GM19438 (cell line): ENCODE measurements around the gene LGI4.
"Not testable (repeated sequence)": the region's sequence is repeated elsewhere in the genome, so short reads cannot be mapped to it uniquely, and the experiment has no call there.

Experiments
- ATAC-seq: cut with Tn5 transposase; IDR thresholded peaks from one replicate; pipeline ENCODE4 v1.9.1; 2021; ENCODE audit warnings: low read depth; ENCODE audit not compliant: unreplicated experiment

Gene LGI4

DNA sequence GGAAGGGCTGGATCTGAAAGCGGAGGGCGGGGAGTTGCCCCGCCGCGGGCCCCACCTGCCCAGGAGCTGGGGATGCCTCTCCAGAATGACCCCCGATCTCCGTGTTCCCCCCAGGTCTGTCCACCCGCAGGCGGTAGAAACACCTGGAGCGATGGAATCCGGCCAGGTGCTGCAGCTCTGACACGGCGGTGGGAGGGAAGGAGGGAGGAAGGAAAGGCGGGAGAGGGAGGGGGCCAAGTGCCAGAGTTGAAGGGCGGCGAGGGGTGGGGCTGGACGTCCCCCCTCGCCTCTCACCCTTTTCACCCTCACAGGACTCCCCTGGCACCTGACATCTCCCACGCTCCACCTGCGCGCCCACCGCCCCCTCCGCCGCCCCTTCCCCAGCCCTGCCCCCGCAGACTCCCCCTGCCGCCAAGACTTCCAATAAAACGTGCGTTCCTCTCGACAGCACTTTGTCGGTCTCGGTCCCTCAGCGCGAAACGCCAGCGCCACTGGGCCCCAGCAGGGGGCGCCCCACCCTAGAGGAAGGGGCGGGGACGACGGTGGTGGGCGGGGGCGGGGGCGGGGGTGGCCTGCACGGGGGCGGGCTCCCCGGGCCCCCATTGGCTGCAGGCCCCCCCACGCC is 7.9 kb upstream of the LGI4 start:
- ATAC-seq = no peak

DNA sequence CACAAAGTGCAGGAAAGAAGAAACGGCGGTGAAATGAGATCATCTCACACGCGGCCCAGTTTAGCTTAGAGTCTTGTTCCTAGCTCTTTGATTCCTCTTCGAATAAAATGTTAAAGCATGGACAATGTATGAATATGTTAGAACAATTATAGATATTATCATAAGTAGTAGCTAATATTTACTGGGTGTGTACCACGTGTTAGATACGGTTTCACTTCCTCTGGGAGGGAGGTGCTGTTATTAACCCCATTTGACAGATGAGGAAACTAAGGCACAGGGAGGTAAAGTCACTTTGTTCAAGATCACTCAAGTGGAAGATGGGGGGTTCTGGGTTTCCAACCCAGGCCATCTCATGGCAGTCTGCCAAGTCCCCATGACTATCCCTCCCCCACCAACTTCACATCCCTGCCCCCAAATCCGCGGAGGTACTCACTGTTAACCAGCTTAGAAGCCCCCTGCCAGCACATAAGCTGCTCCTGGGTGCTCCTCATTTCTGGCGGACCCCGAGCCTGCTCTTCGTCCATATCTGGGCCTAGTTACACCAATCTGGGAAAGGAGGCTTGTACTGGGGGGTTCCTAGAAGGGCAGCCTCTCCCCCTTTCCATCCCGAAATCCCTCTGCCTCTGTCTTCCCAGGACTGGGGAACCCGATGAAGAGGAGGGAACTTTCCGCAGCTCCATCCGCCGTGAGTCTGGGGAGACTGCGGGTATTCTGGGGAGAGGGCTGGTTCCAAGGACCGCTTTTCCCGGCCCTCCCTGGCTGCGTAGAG is 7.2 kb upstream of the LGI4 start:
- ATAC-seq = no peak

GRCh38 chr19:35140962-35141836 is 6.3 kb upstream of the LGI4 start:
- no peak for ATAC-seq

- no peak for ATAC-seq
These were observed 5.5 kb upstream of the LGI4 start for GRCh38 chr19:35140207-35140961.

- no peak for ATAC-seq
These were observed 3.5 kb upstream of the LGI4 start, which contains the start of gene FXYD1 for GRCh38 chr19:35138305-35138892. Gene FXYD1 (plus strand): TSS chr19:35138824. CDS start chr19:35140080, 1,256 bp downstream.

- no peak for ATAC-seq
These were observed 2.3 kb upstream of the LGI4 start for GRCh38 chr19:35136977-35137702.

- no peak for ATAC-seq
These were observed 1.4 kb upstream of the LGI4 start for GRCh38 chr19:35136231-35136630.

- no peak for ATAC-seq
These were observed 590 bp upstream of the LGI4 start for GRCh38 chr19:35135389-35135909.

GRCh38 chr19:35133826-35134225 is 1.0 kb downstream of the LGI4 start:
- no peak for ATAC-seq

DNA sequence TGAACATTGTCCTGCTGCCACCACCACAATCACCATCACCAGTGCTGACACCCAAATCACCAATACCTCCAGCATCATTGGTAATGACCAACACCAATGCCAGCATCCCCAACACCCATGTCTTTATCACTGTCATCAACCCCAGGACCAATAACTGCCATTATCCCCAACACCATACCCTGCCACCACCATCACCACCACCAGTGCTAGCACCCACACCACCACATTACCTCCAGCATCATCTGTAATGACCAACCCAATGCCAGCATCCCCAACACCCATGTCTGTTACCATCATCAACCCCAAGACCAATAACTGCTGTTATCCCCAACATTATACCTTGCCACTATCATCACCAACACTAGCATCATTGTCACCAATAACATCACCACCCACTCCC is 2.6 kb downstream of the LGI4 start:
- ATAC-seq = no peak

DNA sequence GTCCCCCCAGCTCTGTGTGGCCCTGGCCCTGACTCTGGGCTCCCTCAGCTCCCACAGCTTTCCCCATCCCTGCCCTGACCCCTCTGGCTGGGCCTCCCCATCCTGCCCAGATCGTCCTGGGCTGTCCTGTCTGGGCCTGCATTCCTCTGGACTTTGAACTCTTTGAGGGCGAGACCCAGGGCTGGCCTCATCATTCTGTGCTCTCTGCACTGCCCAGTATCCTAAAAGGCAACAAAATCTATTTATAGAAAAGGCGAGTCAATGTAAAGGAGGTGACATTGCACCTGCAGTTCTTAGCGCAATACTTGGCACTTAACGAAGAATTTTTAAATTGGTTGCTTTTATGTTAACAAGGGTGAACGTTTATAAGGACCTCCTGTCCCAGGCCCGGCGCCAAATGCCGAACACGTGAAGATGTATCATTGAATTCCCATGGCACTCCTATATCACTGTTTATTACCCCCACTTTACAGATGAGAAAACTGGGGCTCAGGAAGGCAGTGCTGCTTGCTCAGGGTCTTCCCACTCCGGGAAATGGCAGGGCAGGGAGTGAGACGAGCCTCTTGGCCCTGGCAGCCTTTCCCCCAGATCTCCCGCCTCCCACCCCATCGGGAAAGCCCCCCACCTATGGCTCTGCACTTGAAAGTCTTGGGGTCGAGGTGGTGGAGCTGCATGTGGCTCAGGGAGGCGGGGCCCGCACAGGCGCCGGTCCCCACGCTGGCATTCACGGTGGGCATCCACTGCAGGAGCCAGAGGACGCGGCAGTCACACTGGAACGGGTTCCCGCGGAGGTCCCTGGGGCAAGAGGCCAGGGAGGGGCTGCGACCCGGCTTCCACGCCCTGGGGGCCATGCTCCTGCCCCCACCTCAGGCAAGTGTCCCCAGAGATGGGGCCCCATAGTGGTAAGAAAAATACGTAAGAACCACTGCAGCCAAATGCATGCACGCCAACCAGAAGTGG is 3.8 kb downstream of the LGI4 start:
- no peak for ATAC-seq

- not testable (repeated sequence) for ATAC-seq
These were observed 5.1 kb downstream of the LGI4 start for GRCh38 chr19:35129724-35130274.

GRCh38 chr19:35128398-35129057 is 6.3 kb downstream of the LGI4 start:
- ATAC-seq = no peak

- no peak for ATAC-seq
These were observed 7.0 kb downstream of the LGI4 start for GRCh38 chr19:35127871-35128270.

DNA sequence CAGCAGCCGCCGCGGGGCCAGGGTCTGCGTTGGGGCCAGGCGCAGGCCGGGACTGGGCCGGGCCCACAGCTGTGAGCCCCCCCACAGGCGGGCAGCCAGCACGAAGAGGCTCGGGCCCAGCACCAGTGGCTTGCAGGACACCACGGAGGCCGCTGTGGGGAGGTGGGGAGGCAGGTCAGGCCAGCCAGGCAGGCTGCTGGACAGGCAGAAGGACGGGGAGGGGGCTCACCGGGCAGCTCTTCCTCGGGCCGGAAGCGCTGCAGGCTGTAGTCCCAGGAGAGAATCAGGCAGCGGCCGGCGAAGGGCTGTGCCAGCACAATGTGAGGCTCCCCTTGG is 8.3 kb downstream of the LGI4 start:
- no peak for ATAC-seq

DNA sequence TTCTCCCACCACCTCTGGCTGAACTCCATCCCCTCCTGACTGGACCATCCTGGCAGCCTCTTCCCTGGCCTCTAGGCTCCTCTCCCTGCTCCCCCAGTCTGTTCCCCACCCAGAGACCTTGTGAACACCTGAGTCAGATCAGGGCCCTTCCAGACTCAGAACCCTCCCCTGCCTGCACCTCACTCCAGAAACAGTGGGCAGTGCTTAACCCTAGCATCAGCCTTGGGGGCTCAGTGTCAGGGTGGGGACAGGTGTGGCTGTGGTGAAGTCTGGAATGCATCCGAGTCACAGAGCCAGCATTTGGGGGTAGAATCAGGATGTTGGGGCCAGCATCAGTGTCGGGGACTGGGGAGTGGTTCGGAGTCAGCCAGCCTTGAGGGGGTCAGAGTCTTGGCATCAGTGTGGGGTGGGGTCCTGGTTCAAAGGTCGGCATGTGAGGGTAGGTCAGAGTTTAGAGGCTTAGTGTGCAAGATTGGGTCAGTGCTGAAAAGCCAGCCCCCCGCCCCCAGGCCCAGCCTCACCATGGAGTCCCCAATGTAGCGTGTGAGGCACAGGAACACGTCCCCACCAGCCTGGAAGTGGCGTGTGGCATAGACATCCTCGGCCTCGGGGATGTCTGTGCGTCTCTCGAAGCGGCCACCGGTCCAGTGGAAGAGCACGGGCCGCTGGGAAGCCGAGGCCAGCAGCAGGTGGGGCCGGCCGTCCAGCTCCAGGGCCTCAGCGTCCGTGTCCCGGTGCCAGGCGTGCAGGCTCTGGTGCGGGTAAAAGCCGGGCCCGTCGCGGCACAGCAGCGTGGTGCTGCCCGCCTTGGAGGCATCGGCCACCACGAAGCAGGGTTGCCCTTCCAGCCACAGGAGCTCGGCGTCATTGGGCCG is 8.9 kb downstream of the LGI4 start:
- no peak for ATAC-seq
